DND-41 (cell line): ENCODE measurements around the gene EFHC1.

Source experiments
- ATAC-seq: fragments of 200-7000 bp; cut with Tn5 transposase; 3 replicates; pipeline ENCODE4 v1.9.1; 2021; ENCODE audit warnings: low read depth; ENCODE audit not compliant: insufficient read depth
- DNase-seq: peaks from one replicate; pipeline ENCODE4 v3.0.0-alpha.2; 2020
- H2AFZ ChIP-seq: 2 replicates; pipeline ENCODE4 v1.6.0; 2012; ENCODE audit warnings: low read depth, low read length
- H3K27ac ChIP-seq: 2 replicates; pipeline ENCODE4 v1.5.1; 2012; ENCODE audit warnings: low read length, inconsistent platforms
- H3K27me3 ChIP-seq: fragments of 200-600 bp; sonication (generic); 2 replicates; pipeline ENCODE4 v1.6.0; 2012; ENCODE audit warnings: low read length, mild to moderate bottlenecking, inconsistent platforms; ENCODE audit not compliant: insufficient read depth, poor library complexity
- H3K36me3 ChIP-seq: 2 replicates; pipeline ENCODE4 v1.5.1; 2012; ENCODE audit warnings: low read length, inconsistent platforms; ENCODE audit not compliant: insufficient read depth
- H3K4me1 ChIP-seq: 2 replicates; pipeline ENCODE4 v1.5.1; 2012; ENCODE audit warnings: mild to moderate bottlenecking, low read length; ENCODE audit not compliant: insufficient read depth
- H3K4me2 ChIP-seq: 2 replicates; pipeline ENCODE4 v1.6.0; 2012; ENCODE audit warnings: mild to moderate bottlenecking, moderate library complexity, low read length, inconsistent platforms; ENCODE audit not compliant: insufficient read depth
- H3K4me3 ChIP-seq, 2 experiments: fragments of 200-600 bp in 1 of 2; shearing (Covaris generic) in 1 of 2; 2 replicates each; pipeline ENCODE4 v1.5.1; 2012 to 2016; ENCODE audit warnings: inconsistent platforms in 2 of 2, low read length in 2 of 2, mild to moderate bottlenecking in 2 of 2, low read depth in 1 of 2, moderate library complexity in 1 of 2
- H3K79me2 ChIP-seq: 2 replicates; pipeline ENCODE4 v1.6.0; 2012; ENCODE audit warnings: low read length, inconsistent platforms; ENCODE audit not compliant: insufficient read depth
- H3K9ac ChIP-seq: 2 replicates; pipeline ENCODE4 v1.6.0; 2012; ENCODE audit warnings: low read depth, mild to moderate bottlenecking, inconsistent platforms, low read length, moderate library complexity
- H3K9me3 ChIP-seq: 2 replicates; pipeline ENCODE4 v1.5.1; 2012; ENCODE audit warnings: low read length, moderate library complexity, mild to moderate bottlenecking, inconsistent platforms; ENCODE audit not compliant: insufficient read depth, severe bottlenecking
- H4K20me1 ChIP-seq: 2 replicates; pipeline ENCODE4 v1.6.0; 2012; ENCODE audit warnings: low read length; ENCODE audit not compliant: insufficient read depth
- CTCF ChIP-seq: IDR thresholded peaks from 2 replicates; pipeline ENCODE4 v1.5.1; 2012; ENCODE audit warnings: borderline replicate concordance, low read length, moderate library complexity, mild to moderate bottlenecking; ENCODE audit not compliant: poor library complexity, severe bottlenecking; ENCODE audit errors: extremely low read depth
- EZH2 ChIP-seq: IDR thresholded peaks from 3 replicates; pipeline ENCODE4 v1.6.1; 2012; ENCODE audit warnings: borderline replicate concordance, low read depth, mild to moderate bottlenecking, moderate library complexity, low read length, inconsistent platforms; ENCODE audit not compliant: severe bottlenecking

Gene EFHC1

GRCh38 chr6:52394251-52394666, 25.9 kb upstream of the EFHC1 start:
- H3K79me2 ChIP-seq = peaks cover 6% of the 10 kb centered on the region; the same call in 1 of the 2 replicates
- H2AFZ ChIP-seq = no peak overlapping the region
- H3K36me3 ChIP-seq = no peaks in the 10 kb centered on the region
- H3K4me1 ChIP-seq = peaks cover 55% of the 10 kb centered on the region
- H3K4me3 ChIP-seq = no peak overlapping the region
- ATAC-seq (no peak), DNase-seq (no peak)
- no peaks in the 10 kb centered on the region for H4K20me1 ChIP-seq
- H3K9me3 ChIP-seq = no peaks in the 10 kb centered on the region
- no peak for TF ChIP-seq EZH2
- no peak for TF ChIP-seq CTCF
- H3K4me2 ChIP-seq = no peak overlapping the region
- no peak overlapping the region for H3K9ac ChIP-seq
- no peaks in the 10 kb centered on the region for H3K27me3 ChIP-seq
- H3K27ac ChIP-seq = no peak overlapping the region

- no peak for TF ChIP-seq EZH2
- no peak for TF ChIP-seq CTCF
- H3K4me2 ChIP-seq = no peak overlapping the region
- H2AFZ ChIP-seq = no peak overlapping the region
- H3K9ac ChIP-seq = no peak overlapping the region
- H3K27me3 ChIP-seq = no peaks in the 10 kb centered on the region
- H3K4me3 ChIP-seq = no peak overlapping the region
- peaks cover 54% of the 10 kb centered on the region for H3K4me1 ChIP-seq
- no peaks in the 10 kb centered on the region for H3K36me3 ChIP-seq
- ATAC-seq (no peak), DNase-seq (no peak)
- H3K27ac ChIP-seq = no peak overlapping the region
- H3K79me2 ChIP-seq = peaks cover 6% of the 10 kb centered on the region; the same call in 1 of the 2 replicates
- no peaks in the 10 kb centered on the region for H4K20me1 ChIP-seq
- no peaks in the 10 kb centered on the region for H3K9me3 ChIP-seq
Observed at GRCh38 chr6:52395969-52396368, 24.2 kb upstream of the EFHC1 start.

GRCh38 chr6:52399511-52400312, 20.4 kb upstream of the EFHC1 start:
- Histone ChIP-seq H3K27me3 (no peaks in the 10 kb centered on the region), H2AFZ (0 out of 2 replicates have a peak overlapping the region, but pooled peaks have one; percentile 4), H3K4me3 (no peak overlapping the region), H3K9ac (no peak overlapping the region), H3K27ac (no peak overlapping the region), H3K9me3 (no peaks in the 10 kb centered on the region), H3K4me1 (peaks cover 44% of the 10 kb centered on the region), H3K36me3 (peaks cover 15% of the 10 kb centered on the region), H3K4me2 (no peak overlapping the region), H3K79me2 (no peaks in the 10 kb centered on the region), H4K20me1 (no peaks in the 10 kb centered on the region)
- DNase-seq (peak; percentile 42), ATAC-seq (peak; percentile 59; the same call in 1 of the 3 replicates)
- TF ChIP-seq EZH2 = no peak
- TF ChIP-seq CTCF = peak; percentile 84
